Measurements from ENCODE around the gene SPINK6. TPM values are rescaled to one million over a fixed set of nuclear protein-coding genes. Genes with fewer than 3 reads are reported as not detected.

SPINK6 gene
- total and polyA plus RNA-seq, 2 donors (not counting 1 experiment from before 2014, with no cell fraction given): not detected

DNA sequence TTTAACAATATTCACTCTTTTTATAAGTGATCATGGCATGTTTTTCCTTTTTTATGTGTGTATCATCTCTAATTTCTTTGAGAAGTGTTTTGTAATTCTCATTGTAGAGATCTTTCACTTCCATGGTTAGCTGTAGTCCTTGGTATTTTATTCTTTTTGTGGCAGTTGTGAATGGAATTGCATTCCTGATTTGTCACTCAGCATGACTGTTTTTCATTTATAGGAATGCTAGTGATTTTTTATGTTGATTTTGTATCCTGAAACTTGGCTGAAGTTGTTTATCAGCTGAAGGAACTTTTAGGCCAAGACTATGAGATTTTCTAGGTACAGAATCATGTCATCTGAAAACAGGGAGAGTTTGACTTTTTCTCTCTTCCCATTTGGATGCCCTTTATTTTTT, 52.6 kb downstream of the SPINK6 start:
- Histone ChIP-seq H4K20me1 (ENCODE audit: control insufficient read depth, insufficient read depth, low read length, poor library complexity, severe bottlenecking) (no peaks in the 10 kb centered on the region), H3K4me1 (ENCODE audit: control insufficient read depth in 2 of 2, insufficient read depth in 2 of 2, low read length in 2 of 2) (no peaks in the 10 kb centered on the region), H3K4me2 (replicated peaks; ENCODE audit: low read depth, low read length, poor library complexity, severe bottlenecking) (no peak overlapping the region), H3K79me2 (ENCODE audit: control insufficient read depth, insufficient read depth, low read length) (no peaks in the 10 kb centered on the region), H3K9ac (ENCODE audit: low read length) (no peak overlapping the region), H2AFZ (ENCODE audit: insufficient read depth, low read depth, low read length, poor library complexity, severe bottlenecking) (no peak overlapping the region), H3K27ac (ENCODE audit: low read length in 2 of 2) (no peak overlapping the region), H3K4me3 (ENCODE audit: control extremely low read depth in 1 of 5, extremely low read depth in 1 of 5, insufficient read depth in 1 of 5, low read depth in 2 of 5, low read length in 4 of 5) (no peak overlapping the region), H3K9me3 (ENCODE audit: control extremely low read depth in 1 of 3, control insufficient read depth in 2 of 3, insufficient read depth in 1 of 3, low read length in 2 of 3) (peaks cover 0 to 12% (median 9%) of the 10 kb centered on the region in 3 donors), H3K27me3 (replicated peaks in 1 of 4; ENCODE audit: control extremely low read depth in 1 of 4, control insufficient read depth in 3 of 4, insufficient read depth in 4 of 4, low read length in 3 of 4) (no peaks in the 10 kb centered on the region), H3K36me3 (replicated peaks in 1 of 2; ENCODE audit: control extremely low read depth in 1 of 2, control insufficient read depth in 1 of 2, extremely low read depth in 1 of 2, insufficient read depth in 2 of 2, low read length in 1 of 2) (no peaks in the 10 kb centered on the region)
- TF ChIP-seq, protein P1, sequence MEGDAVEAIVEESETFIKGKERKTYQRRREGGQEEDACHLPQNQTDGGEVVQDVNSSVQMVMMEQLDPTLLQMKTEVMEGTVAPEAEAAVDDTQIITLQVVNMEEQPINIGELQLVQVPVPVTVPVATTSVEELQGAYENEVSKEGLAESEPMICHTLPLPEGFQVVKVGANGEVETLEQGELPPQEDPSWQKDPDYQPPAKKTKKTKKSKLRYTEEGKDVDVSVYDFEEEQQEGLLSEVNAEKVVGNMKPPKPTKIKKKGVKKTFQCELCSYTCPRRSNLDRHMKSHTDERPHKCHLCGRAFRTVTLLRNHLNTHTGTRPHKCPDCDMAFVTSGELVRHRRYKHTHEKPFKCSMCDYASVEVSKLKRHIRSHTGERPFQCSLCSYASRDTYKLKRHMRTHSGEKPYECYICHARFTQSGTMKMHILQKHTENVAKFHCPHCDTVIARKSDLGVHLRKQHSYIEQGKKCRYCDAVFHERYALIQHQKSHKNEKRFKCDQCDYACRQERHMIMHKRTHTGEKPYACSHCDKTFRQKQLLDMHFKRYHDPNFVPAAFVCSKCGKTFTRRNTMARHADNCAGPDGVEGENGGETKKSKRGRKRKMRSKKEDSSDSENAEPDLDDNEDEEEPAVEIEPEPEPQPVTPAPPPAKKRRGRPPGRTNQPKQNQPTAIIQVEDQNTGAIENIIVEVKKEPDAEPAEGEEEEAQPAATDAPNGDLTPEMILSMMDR (IDR thresholded peaks at IDR 0.05): no peak
- no peak for TF ChIP-seq EZH2 (IDR thresholded peaks at IDR 0.05; ENCODE audit: borderline replicate concordance, insufficient read depth, low read depth, low read length, poor library complexity, severe bottlenecking)
- ATAC-seq (ENCODE audit: low read depth): no peak
- Mint-ChIP-seq H3K9me3 (ENCODE audit: insufficient read depth) (peaks cover 25% of the 10 kb centered on the region), H3K4me3 (no peak overlapping the region), H3K4me1 (no peaks in the 10 kb centered on the region), H3K27me3 (no peaks in the 10 kb centered on the region), H3K27ac (no peak overlapping the region)
- no peak for DNase-seq
- intact Hi-C loops (cut with micrococcal nuclease): no loop called here
- ChIA-PET POLR2A (no interaction called here), CTCF (no interaction called here)

DNA sequence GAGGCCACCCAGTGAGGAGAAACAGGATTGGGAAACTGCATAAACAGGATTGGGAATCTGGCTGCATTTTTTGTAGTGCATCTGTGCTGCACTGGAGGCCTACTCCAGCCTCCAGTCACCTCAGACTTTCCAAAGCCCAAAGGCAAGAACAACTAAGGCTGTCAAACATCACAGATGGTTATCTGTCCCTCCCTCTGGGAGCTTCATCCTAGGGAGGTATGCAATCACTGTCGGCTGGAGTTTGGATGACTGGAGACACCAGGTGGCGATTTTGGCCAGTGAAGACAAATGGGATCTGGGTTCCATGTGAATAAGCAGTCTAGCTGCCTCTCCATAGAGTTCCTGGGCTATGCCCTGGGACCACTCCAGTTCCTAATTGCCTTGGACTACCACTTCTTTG, 56.4 kb downstream of the SPINK6 start:
- TF ChIP-seq EZH2 (IDR thresholded peaks at IDR 0.05; ENCODE audit: borderline replicate concordance, insufficient read depth, low read depth, low read length, poor library complexity, severe bottlenecking): no peak
- TF ChIP-seq, protein P1 (IDR thresholded peaks at IDR 0.05): no peak
- DNase-seq: no peak
- intact Hi-C loops (cut with micrococcal nuclease): no loop called here
- Histone ChIP-seq H3K27ac (ENCODE audit: low read length in 2 of 2) (no peak overlapping the region), H4K20me1 (ENCODE audit: control insufficient read depth, insufficient read depth, low read length, poor library complexity, severe bottlenecking) (no peaks in the 10 kb centered on the region), H3K9me3 (ENCODE audit: control extremely low read depth in 1 of 3, control insufficient read depth in 2 of 3, insufficient read depth in 1 of 3, low read length in 2 of 3) (peaks cover 0 to 12% (median 9%) of the 10 kb centered on the region in 3 donors), H3K27me3 (replicated peaks in 1 of 4; ENCODE audit: control extremely low read depth in 1 of 4, control insufficient read depth in 3 of 4, insufficient read depth in 4 of 4, low read length in 3 of 4) (no peaks in the 10 kb centered on the region), H2AFZ (ENCODE audit: insufficient read depth, low read depth, low read length, poor library complexity, severe bottlenecking) (no peak overlapping the region), H3K4me1 (ENCODE audit: control insufficient read depth in 2 of 2, insufficient read depth in 2 of 2, low read length in 2 of 2) (no peaks in the 10 kb centered on the region), H3K36me3 (replicated peaks in 1 of 2; ENCODE audit: control extremely low read depth in 1 of 2, control insufficient read depth in 1 of 2, extremely low read depth in 1 of 2, insufficient read depth in 2 of 2, low read length in 1 of 2) (no peaks in the 10 kb centered on the region), H3K9ac (ENCODE audit: low read length) (no peak overlapping the region), H3K4me3 (ENCODE audit: control extremely low read depth in 1 of 5, extremely low read depth in 1 of 5, insufficient read depth in 1 of 5, low read depth in 2 of 5, low read length in 4 of 5) (no peak overlapping the region), H3K79me2 (ENCODE audit: control insufficient read depth, insufficient read depth, low read length) (no peaks in the 10 kb centered on the region), H3K4me2 (replicated peaks; ENCODE audit: low read depth, low read length, poor library complexity, severe bottlenecking) (no peak overlapping the region)
- POLR2A ChIA-PET: no interaction called here
- Mint-ChIP-seq H3K9me3 (ENCODE audit: insufficient read depth) (peaks cover 21% of the 10 kb centered on the region), H3K4me3 (no peak overlapping the region), H3K27ac (no peak overlapping the region), H3K27me3 (no peaks in the 10 kb centered on the region), H3K4me1 (no peaks in the 10 kb centered on the region)
- WGBS (ENCODE audit: insufficient coverage): 73% methylated on average over 2 of the region's 2 CpGs
- CTCF ChIA-PET: no interaction called here
- no peak for ATAC-seq (ENCODE audit: low read depth)
